Activated CD8-positive, alpha-beta memory T cell treated with anti-CD3 and anti-CD28 coated beads for 4 hours (primary cell): Measurements from ENCODE around the gene HDAC5.
"Not testable (repeated sequence)": the region's sequence is repeated elsewhere in the genome, so short reads cannot be mapped to it uniquely, and the experiment has no call there.

Experiments used
- DNase-seq, 2 donors: peaks; one replicate each; pipeline ENCODE4 v3.0.0-alpha.2; 2020; ENCODE audit warnings: low read depth in 2 of 2

HDAC5 gene

GRCh38 chr17:44133918-44134476, 10.6 kb upstream of the HDAC5 start:
- no peak for DNase-seq

GRCh38 chr17:44132275-44132821, 8.9 kb upstream of the HDAC5 start:
- no peak for DNase-seq

- not testable (repeated sequence) for DNase-seq
These were observed 7.9 kb upstream of the HDAC5 start for GRCh38 chr17:44131372-44131771.

- DNase-seq = no peak
These were observed 7.4 kb upstream of the HDAC5 start for GRCh38 chr17:44130693-44131349.

GRCh38 chr17:44128383-44128782, 4.9 kb upstream of the HDAC5 start:
- no peak for DNase-seq

- DNase-seq = no peak
These were observed 637 bp upstream of the HDAC5 start for GRCh38 chr17:44124118-44124438.

- DNase-seq = no peak
These were observed 555 bp downstream of the HDAC5 start for GRCh38 chr17:44122816-44123355.

GRCh38 chr17:44121997-44122815, 1.2 kb downstream of the HDAC5 start:
- DNase-seq = no peak

- no peak for DNase-seq
These were observed 2.4 kb downstream of the HDAC5 start for GRCh38 chr17:44120851-44121605.

- not testable (repeated sequence) for DNase-seq
These were observed 3.2 kb downstream of the HDAC5 start for GRCh38 chr17:44120281-44120680.

GRCh38 chr17:44119798-44120197, 3.6 kb downstream of the HDAC5 start:
- no peak for DNase-seq

- no peak for DNase-seq
These were observed 4.4 kb downstream of the HDAC5 start for GRCh38 chr17:44119062-44119461.

GRCh38 chr17:44118427-44119050, 4.9 kb downstream of the HDAC5 start:
- DNase-seq = no peak

GRCh38 chr17:44117351-44117750, 6.1 kb downstream of the HDAC5 start:
- DNase-seq = no peak

GRCh38 chr17:44115585-44116415, 7.6 kb downstream of the HDAC5 start:
- DNase-seq = no peak

- no peak for DNase-seq
These were observed 9.3 kb downstream of the HDAC5 start for GRCh38 chr17:44113868-44114840.

- DNase-seq = no peak
These were observed 10.1 kb downstream of the HDAC5 start for GRCh38 chr17:44113382-44113781.

GRCh38 chr17:44112284-44113280, 10.9 kb downstream of the HDAC5 start:
- no peak for DNase-seq
